Esophagus (tissue), 2 donors: ENCODE results near the gene LRRC4C. TPM values are rescaled to one million over a fixed set of nuclear protein-coding genes. Genes with fewer than 3 reads are reported as not detected.

Source experiments
- H3K27ac ChIP-seq, 2 donors: one replicate each; pipeline ENCODE4 v1.5.1; 2013; ENCODE audit warnings: low read depth in 2 of 2, mild to moderate bottlenecking in 2 of 2, inconsistent platforms in 1 of 2, low read length in 1 of 2, moderate library complexity in 1 of 2
- H3K27me3 ChIP-seq, 2 donors: one replicate each; pipeline ENCODE4 v1.6.1; 2013; ENCODE audit warnings: low read length in 2 of 2, control low read depth in 1 of 2, mild to moderate bottlenecking in 1 of 2; ENCODE audit not compliant: insufficient read depth in 2 of 2, control insufficient read depth in 1 of 2
- H3K36me3 ChIP-seq, 2 donors: one replicate each; pipeline ENCODE4 v1.6.1; 2013; ENCODE audit warnings: low read length in 1 of 2; ENCODE audit not compliant: control insufficient read depth in 2 of 2, insufficient read depth in 2 of 2
- H3K4me1 ChIP-seq, 2 donors: one replicate each; pipeline ENCODE4 v1.6.1; 2013; ENCODE audit warnings: low read length in 1 of 2; ENCODE audit not compliant: control insufficient read depth in 2 of 2, insufficient read depth in 2 of 2
- H3K4me3 ChIP-seq, 2 donors: one replicate each; pipeline ENCODE4 v1.5.1; 2013; ENCODE audit warnings: low read length in 2 of 2, mild to moderate bottlenecking in 2 of 2, low read depth in 1 of 2, moderate library complexity in 1 of 2
- H3K9me3 ChIP-seq, 2 donors: one replicate each; pipeline ENCODE4 v1.6.1; 2013; ENCODE audit warnings: mild to moderate bottlenecking in 2 of 2, low read depth in 1 of 2, low read length in 1 of 2, moderate library complexity in 1 of 2; ENCODE audit not compliant: control insufficient read depth in 2 of 2, insufficient read depth in 1 of 2
- WGBS, 2 donors: extraction: QIAGEN DNeasy Blood & Tissue Kit; methylation state at CpG; one replicate each; pipeline ENCODE4 v1.1.7; 2013; 5-methylcytosine and 5-hydroxymethylcytosine counted together
- polyA plus RNA-seq, 2 donors: library from polyadenylated mRNA; stranded (reverse); fragments of 200-250 nt; gene quantifications; one replicate each; pipeline ENCODE4 v1.2.3, GENCODE V29; 2013
- donor health status: healthy with polysubstance abuse.
- donor health status: Bipolar disorder and iron deficiency.

Gene LRRC4C
- polyA plus RNA-seq, result under 1 TPM; 0.04 to 0.12 TPM

- WGBS, 2 donors, result 6 to 9% methylated on average over 22 of the region's 22 CpGs
- Histone ChIP-seq H3K9me3 (no peaks in the 10 kb centered on the region), H3K4me1 (no peaks in the 10 kb centered on the region), H3K27ac (no peak within 1 kb of the TSS), H3K27me3 (no peaks in the 10 kb centered on the region), H3K36me3 (no peaks in the 10 kb centered on the region), H3K4me3 (no peak within 1 kb of the TSS)
Observed at GRCh38 chr11:41459465-41460401, at the start of gene LRRC4C. LRRC4C (minus strand) TSS chr11:41459652.

GRCh38 chr11:41508121-41508520 is 48.7 kb upstream of the LRRC4C start:
- no peaks in the 10 kb centered on the region for H3K27me3 ChIP-seq
- H3K36me3 ChIP-seq, result no peaks in the 10 kb centered on the region
- no peaks in the 10 kb centered on the region for H3K9me3 ChIP-seq
- WGBS, 2 donors, result 84 to 85% methylated on average over 1 of the region's 1 CpG
- H3K4me1 ChIP-seq, result no peaks in the 10 kb centered on the region
- no peak overlapping the region for H3K27ac ChIP-seq
- H3K4me3 ChIP-seq, result no peak overlapping the region

- Histone ChIP-seq H3K9me3 (no peaks in the 10 kb centered on the region), H3K4me1 (no peaks in the 10 kb centered on the region), H3K27me3 (no peaks in the 10 kb centered on the region), H3K27ac (no peak overlapping the region), H3K4me3 (no peak overlapping the region), H3K36me3 (no peaks in the 10 kb centered on the region)
- WGBS, 2 donors, result 21 to 32% methylated on average over 3 of the region's 3 CpGs
Observed at GRCh38 chr11:41499429-41499828, 40.0 kb upstream of the LRRC4C start.

- Histone ChIP-seq H3K27me3 (no peaks in the 10 kb centered on the region), H3K27ac (no peak overlapping the region), H3K9me3 (no peaks in the 10 kb centered on the region), H3K4me3 (no peak overlapping the region), H3K4me1 (no peaks in the 10 kb centered on the region), H3K36me3 (no peaks in the 10 kb centered on the region)
- 4 to 7% methylated on average over 1 of the region's 1 CpG for WGBS, 2 donors
Observed at GRCh38 chr11:41498726-41499125, 39.3 kb upstream of the LRRC4C start.

- no peak overlapping the region for H3K4me3 ChIP-seq
- H3K9me3 ChIP-seq, result no peaks in the 10 kb centered on the region
- 7 to 17% methylated on average over 2 of the region's 2 CpGs for WGBS, 2 donors
- H3K27ac ChIP-seq, result no peak overlapping the region
- H3K4me1 ChIP-seq, result no peaks in the 10 kb centered on the region
- H3K27me3 ChIP-seq, result no peaks in the 10 kb centered on the region
- no peaks in the 10 kb centered on the region for H3K36me3 ChIP-seq
Observed at GRCh38 chr11:41497974-41498373, 38.5 kb upstream of the LRRC4C start.

- no peaks in the 10 kb centered on the region for H3K4me1 ChIP-seq
- H3K36me3 ChIP-seq, result no peaks in the 10 kb centered on the region
- no peaks in the 10 kb centered on the region for H3K9me3 ChIP-seq
- no peak overlapping the region for H3K4me3 ChIP-seq
- WGBS, 2 donors, result 18 to 21% methylated on average over 1 of the region's 1 CpG
- no peaks in the 10 kb centered on the region for H3K27me3 ChIP-seq
- no peak overlapping the region for H3K27ac ChIP-seq
Observed at GRCh38 chr11:41494716-41495115, 35.3 kb upstream of the LRRC4C start.

GRCh38 chr11:41486424-41486823 is 27.0 kb upstream of the LRRC4C start:
- H3K27ac ChIP-seq, result no peak overlapping the region
- no peaks in the 10 kb centered on the region for H3K27me3 ChIP-seq
- WGBS, 2 donors, result 40 to 42% methylated on average over 2 of the region's 2 CpGs
- no peaks in the 10 kb centered on the region for H3K4me1 ChIP-seq
- no peaks in the 10 kb centered on the region for H3K36me3 ChIP-seq
- H3K9me3 ChIP-seq, result no peaks in the 10 kb centered on the region
- H3K4me3 ChIP-seq, result no peak overlapping the region

GRCh38 chr11:41483956-41484355 is 24.5 kb upstream of the LRRC4C start:
- Histone ChIP-seq H3K27me3 (no peaks in the 10 kb centered on the region), H3K4me3 (no peak overlapping the region), H3K27ac (no peak overlapping the region), H3K36me3 (no peaks in the 10 kb centered on the region), H3K9me3 (no peaks in the 10 kb centered on the region), H3K4me1 (no peaks in the 10 kb centered on the region)
- WGBS, 2 donors, result 30 to 34% methylated on average over 3 of the region's 3 CpGs

- Histone ChIP-seq H3K27ac (no peak overlapping the region), H3K27me3 (no peaks in the 10 kb centered on the region), H3K4me3 (no peak overlapping the region), H3K4me1 (no peaks in the 10 kb centered on the region), H3K36me3 (no peaks in the 10 kb centered on the region), H3K9me3 (no peaks in the 10 kb centered on the region)
- WGBS, 2 donors, result 64 to 79% methylated on average over 1 of the region's 1 CpG
Observed at GRCh38 chr11:41479179-41479578, 19.7 kb upstream of the LRRC4C start.
